Parathyroid adenoma (tissue), 2 donors: Measurements from ENCODE around the gene CFAP97D1.

Source experiments
- H2AFZ ChIP-seq: fragments of 300-600 bp; sonication (generic); one replicate; pipeline ENCODE4 v1.7.0; 2017; ENCODE audit warnings: antibody characterized with exemption, mild to moderate bottlenecking
- H3K27ac ChIP-seq: fragments of 300-600 bp; sonication (generic); one replicate; pipeline ENCODE4 v1.7.0; 2017
- H3K27me3 ChIP-seq: fragments of 300-600 bp; sonication (generic); one replicate; pipeline ENCODE4 v1.7.0; 2017; ENCODE audit warnings: low read length; ENCODE audit not compliant: control insufficient read depth, insufficient read depth
- H3K36me3 ChIP-seq: fragments of 300-600 bp; sonication (generic); one replicate; pipeline ENCODE4 v1.7.0; 2017; ENCODE audit warnings: low read length; ENCODE audit not compliant: control insufficient read depth, insufficient read depth
- H3K4me1 ChIP-seq: fragments of 300-600 bp; sonication (generic); one replicate; pipeline ENCODE4 v1.7.0; 2017; ENCODE audit warnings: control low read depth
- H3K4me2 ChIP-seq: fragments of 300-600 bp; sonication (generic); one replicate; pipeline ENCODE4 v1.7.0; 2017; ENCODE audit warnings: low read length
- H3K4me3 ChIP-seq: fragments of 300-600 bp; sonication (generic); one replicate; pipeline ENCODE4 v1.7.0; 2017; ENCODE audit warnings: low read depth, low read length
- H3K79me2 ChIP-seq: fragments of 300-600 bp; sonication (generic); one replicate; pipeline ENCODE4 v1.7.0; 2017; ENCODE audit warnings: control low read depth
- H3K9ac ChIP-seq: fragments of 300-600 bp; sonication (generic); one replicate; pipeline ENCODE4 v1.7.0; 2017; ENCODE audit warnings: mild to moderate bottlenecking
- H3K9me3 ChIP-seq: fragments of 300-600 bp; sonication (generic); one replicate; pipeline ENCODE4 v1.7.0; 2017; ENCODE audit warnings: low read length; ENCODE audit not compliant: control insufficient read depth
- TF ChIP-seq, protein P1 (sequence below): fragments of 300-600 bp; sonication (generic); IDR thresholded peaks from one replicate; pipeline ENCODE4 v1.7.0; 2017; ENCODE audit warnings: antibody characterized with exemption, mild to moderate bottlenecking
- donor health status: primary hyperparathyroidism.

Gene CFAP97D1

DNA sequence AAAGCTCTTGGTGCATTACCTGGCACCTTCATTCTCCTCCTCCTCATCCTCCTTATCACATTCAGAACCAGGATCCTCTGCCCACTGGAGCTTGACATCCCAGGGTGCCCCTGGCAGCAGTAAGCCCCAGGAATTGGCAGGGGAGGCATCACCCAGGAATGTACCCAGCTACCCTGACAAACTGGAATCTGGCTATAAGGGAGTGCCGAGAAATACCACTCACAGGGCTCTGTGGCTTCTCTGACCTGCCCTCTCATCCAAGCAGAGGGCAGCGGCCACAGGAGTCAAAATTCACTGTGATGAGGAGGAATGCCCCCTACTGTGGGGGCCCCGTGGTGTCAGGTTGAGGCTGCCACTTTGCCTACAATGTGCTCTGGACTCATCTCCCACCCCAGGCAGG, 33.2 kb downstream of the CFAP97D1 start:
- no peak overlapping the region for H3K9ac ChIP-seq
- H3K27me3 ChIP-seq = no peaks in the 10 kb centered on the region
- no peaks in the 10 kb centered on the region for H3K79me2 ChIP-seq
- H3K4me2 ChIP-seq = no peak overlapping the region
- no peak overlapping the region for H3K27ac ChIP-seq
- H3K4me3 ChIP-seq = no peak overlapping the region
- no peaks in the 10 kb centered on the region for H3K36me3 ChIP-seq
- no peaks in the 10 kb centered on the region for H3K9me3 ChIP-seq
- TF ChIP-seq, protein P1, sequence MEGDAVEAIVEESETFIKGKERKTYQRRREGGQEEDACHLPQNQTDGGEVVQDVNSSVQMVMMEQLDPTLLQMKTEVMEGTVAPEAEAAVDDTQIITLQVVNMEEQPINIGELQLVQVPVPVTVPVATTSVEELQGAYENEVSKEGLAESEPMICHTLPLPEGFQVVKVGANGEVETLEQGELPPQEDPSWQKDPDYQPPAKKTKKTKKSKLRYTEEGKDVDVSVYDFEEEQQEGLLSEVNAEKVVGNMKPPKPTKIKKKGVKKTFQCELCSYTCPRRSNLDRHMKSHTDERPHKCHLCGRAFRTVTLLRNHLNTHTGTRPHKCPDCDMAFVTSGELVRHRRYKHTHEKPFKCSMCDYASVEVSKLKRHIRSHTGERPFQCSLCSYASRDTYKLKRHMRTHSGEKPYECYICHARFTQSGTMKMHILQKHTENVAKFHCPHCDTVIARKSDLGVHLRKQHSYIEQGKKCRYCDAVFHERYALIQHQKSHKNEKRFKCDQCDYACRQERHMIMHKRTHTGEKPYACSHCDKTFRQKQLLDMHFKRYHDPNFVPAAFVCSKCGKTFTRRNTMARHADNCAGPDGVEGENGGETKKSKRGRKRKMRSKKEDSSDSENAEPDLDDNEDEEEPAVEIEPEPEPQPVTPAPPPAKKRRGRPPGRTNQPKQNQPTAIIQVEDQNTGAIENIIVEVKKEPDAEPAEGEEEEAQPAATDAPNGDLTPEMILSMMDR = no peak
- H3K4me1 ChIP-seq = no peaks in the 10 kb centered on the region
- no peak overlapping the region for H2AFZ ChIP-seq

DNA sequence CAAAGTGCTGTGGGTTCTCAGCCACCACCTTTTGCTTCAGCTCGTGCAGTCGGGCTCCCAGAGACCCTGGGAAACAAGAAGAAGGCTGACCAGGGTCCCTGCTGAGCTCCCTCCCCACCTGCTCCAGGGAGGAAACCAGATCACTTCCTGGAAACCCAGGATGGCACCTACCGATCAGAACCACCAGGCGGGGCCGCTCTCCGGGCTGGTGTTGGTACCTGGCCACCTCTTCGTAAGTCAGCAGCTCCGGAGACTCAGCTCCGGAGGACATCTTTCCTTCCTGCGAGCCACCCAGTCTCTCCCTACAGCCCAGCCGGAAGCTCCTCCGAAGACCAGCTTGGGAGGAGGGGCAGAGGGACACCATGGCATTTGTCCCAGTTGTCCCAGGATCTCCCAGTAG, 33.8 kb downstream of the CFAP97D1 start:
- Histone ChIP-seq H3K4me2 (no peak overlapping the region), H3K4me1 (no peaks in the 10 kb centered on the region), H3K79me2 (no peaks in the 10 kb centered on the region), H3K9me3 (no peaks in the 10 kb centered on the region), H3K27me3 (no peaks in the 10 kb centered on the region), H3K4me3 (no peak overlapping the region), H2AFZ (no peak overlapping the region), H3K36me3 (no peaks in the 10 kb centered on the region), H3K9ac (no peak overlapping the region), H3K27ac (no peak overlapping the region)
- TF ChIP-seq, protein P1 = no peak

DNA sequence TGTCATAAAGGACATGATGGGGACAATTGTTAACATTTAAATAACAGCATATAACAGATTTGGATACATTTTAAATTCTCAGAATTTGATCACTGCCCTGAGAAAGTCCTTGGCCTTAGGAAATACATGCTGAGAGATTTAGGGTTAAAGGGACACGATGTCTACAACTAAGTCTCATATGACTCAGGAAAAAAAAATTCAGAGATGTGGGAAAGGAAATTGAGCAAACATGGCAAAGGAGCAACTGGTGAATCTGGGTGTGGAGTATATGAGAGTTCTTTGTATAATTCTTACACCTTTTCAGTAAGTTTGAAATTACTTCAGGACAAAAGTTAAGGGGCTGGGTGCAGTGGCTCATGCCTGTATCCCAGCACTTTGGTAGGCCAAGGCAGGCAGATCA, 34.5 kb downstream of the CFAP97D1 start:
- H3K4me3 ChIP-seq = no peak overlapping the region
- no peaks in the 10 kb centered on the region for H3K36me3 ChIP-seq
- no peaks in the 10 kb centered on the region for H3K27me3 ChIP-seq
- H3K27ac ChIP-seq = no peak overlapping the region
- no peaks in the 10 kb centered on the region for H3K4me1 ChIP-seq
- H3K9ac ChIP-seq = no peak overlapping the region
- no peak overlapping the region for H2AFZ ChIP-seq
- TF ChIP-seq, protein P1 = no peak
- H3K9me3 ChIP-seq = no peaks in the 10 kb centered on the region
- no peak overlapping the region for H3K4me2 ChIP-seq
- no peaks in the 10 kb centered on the region for H3K79me2 ChIP-seq

DNA sequence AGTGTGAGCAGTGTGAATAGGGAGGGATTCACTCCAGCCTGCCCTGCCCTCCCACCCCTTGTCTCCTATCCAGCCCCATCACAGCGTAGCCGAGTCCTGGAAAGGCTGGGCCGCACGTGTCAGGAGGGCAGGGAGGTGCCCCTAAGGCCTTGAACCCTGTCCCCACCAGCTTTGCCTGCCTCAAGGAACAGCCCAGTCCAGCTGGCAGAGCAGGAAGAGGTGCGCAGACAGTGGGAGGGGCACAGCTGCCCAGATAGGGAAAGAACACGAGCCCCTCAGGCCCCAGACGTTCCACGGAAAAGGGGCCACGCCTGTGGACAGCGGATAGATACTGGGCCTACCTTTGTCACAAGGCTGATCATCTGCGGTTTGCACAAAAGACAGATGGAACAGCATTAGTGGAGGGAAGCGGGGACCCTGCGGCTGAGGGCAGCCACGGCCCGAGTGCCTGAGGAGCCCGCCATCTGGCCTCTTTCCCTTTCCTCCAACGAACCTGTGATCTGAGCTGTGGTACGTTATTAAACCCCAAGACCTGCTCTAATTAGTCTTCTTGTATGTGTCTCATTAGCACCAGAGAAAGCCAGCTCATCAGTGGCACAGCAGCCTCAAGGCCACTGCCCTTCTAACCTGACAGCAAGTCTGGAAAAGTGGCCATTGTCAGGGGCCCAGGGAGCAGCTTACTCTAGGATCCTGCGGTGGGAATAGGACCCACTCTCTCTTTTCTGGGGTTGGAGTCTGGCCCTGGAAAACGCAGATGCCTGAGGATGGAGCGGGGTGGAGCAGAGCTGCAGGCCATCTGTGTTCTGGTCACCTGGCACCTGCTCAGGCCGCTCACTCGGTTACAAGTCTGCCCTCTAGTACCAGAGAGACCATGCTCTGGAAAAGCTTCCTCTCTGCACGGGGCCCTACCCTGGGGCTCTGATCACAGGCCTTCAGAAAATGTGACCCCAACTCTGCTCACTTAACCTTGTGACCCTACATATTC, 36.4 kb downstream of the CFAP97D1 start:
- Histone ChIP-seq H3K4me1 (no peaks in the 10 kb centered on the region), H3K27me3 (no peaks in the 10 kb centered on the region), H3K79me2 (no peaks in the 10 kb centered on the region), H3K9me3 (no peaks in the 10 kb centered on the region), H3K4me3 (no peak overlapping the region), H3K27ac (no peak overlapping the region), H3K36me3 (no peaks in the 10 kb centered on the region), H3K4me2 (no peak overlapping the region), H3K9ac (no peak overlapping the region), H2AFZ (no peak overlapping the region)
- TF ChIP-seq, protein P1 = no peak
